ENCODE data around the gene KCNQ5.

GRCh38 chr6:72703093-72703492 is 81.2 kb downstream of the KCNQ5 start:
- TF ChIP-seq CTCF (IDR thresholded peaks at IDR 0.05; ENCODE audit: low read length): no peak
- no peak for TF ChIP-seq EZH2 (IDR thresholded peaks at IDR 0.05; ENCODE audit: borderline replicate concordance, low read length)
